Natural killer cell (primary cell): ENCODE results near the gene CNIH4. TPM values are rescaled to one million over a fixed set of nuclear protein-coding genes. Genes with fewer than 3 reads are reported as not detected.

Source experiments
- ATAC-seq, 3 donors: fragments of 150-1000 bp in 2 of 3; fragments of 200-7000 bp in 1 of 3; cut with Tn5 transposase; 1 replicate in 1 of 3; 2 replicates in 2 of 3; pipeline ENCODE4 v1.10.0; 2021; ENCODE audit warnings: mild to moderate bottlenecking in 2 of 3, moderate library complexity in 2 of 3
- DNase-seq, 2 donors: peaks; one replicate each; pipeline versions ENCODE4 v3.0.0 to v3.0.0-alpha.2; 2013 to 2021; ENCODE audit warnings: mixed read lengths in 1 of 2
- H3K27ac ChIP-seq: one replicate; pipeline ENCODE4 v1.5.1; 2013; ENCODE audit warnings: mild to moderate bottlenecking, low read length
- H3K27me3 ChIP-seq: one replicate; pipeline ENCODE4 v1.6.1; 2013; ENCODE audit warnings: low read length; ENCODE audit not compliant: control insufficient read depth, insufficient read depth
- H3K36me3 ChIP-seq: one replicate; pipeline ENCODE4 v1.6.1; 2013; ENCODE audit warnings: low read length; ENCODE audit not compliant: control insufficient read depth, insufficient read depth
- H3K4me1 ChIP-seq: one replicate; pipeline ENCODE4 v1.6.1; 2013; ENCODE audit warnings: low read length; ENCODE audit not compliant: control insufficient read depth, insufficient read depth
- H3K4me3 ChIP-seq: one replicate; pipeline ENCODE4 v1.5.1; 2013; ENCODE audit warnings: low read length
- H3K9me3 ChIP-seq: one replicate; pipeline ENCODE4 v1.6.1; 2013; ENCODE audit warnings: low read length; ENCODE audit not compliant: control insufficient read depth, insufficient read depth
- H3K27ac Mint-ChIP-seq, 2 donors: one replicate each; pipeline ENCODE4 v1.8.0; 2022; ENCODE audit warnings: mild to moderate bottlenecking in 2 of 2, mixed read lengths in 2 of 2, moderate library complexity in 1 of 2
- H3K27me3 Mint-ChIP-seq, 2 donors: one replicate each; pipeline ENCODE4 v1.8.0; 2022; ENCODE audit warnings: low read depth in 2 of 2, mixed read lengths in 2 of 2
- H3K36me3 Mint-ChIP-seq: one replicate; pipeline ENCODE4 v1.8.0; 2022; ENCODE audit warnings: mixed read lengths
- H3K4me1 Mint-ChIP-seq, 2 donors: one replicate each; pipeline ENCODE4 v1.8.0; 2022; ENCODE audit warnings: mixed read lengths in 2 of 2
- H3K4me3 Mint-ChIP-seq: one replicate; pipeline ENCODE4 v1.8.0; 2022; ENCODE audit warnings: mild to moderate bottlenecking, moderate library complexity, mixed read lengths
- H3K9me3 Mint-ChIP-seq, 2 donors: one replicate each; pipeline ENCODE4 v1.8.0; 2022; ENCODE audit warnings: mixed read lengths in 2 of 2
- WGBS: methylation state at CpG from one replicate; pipeline ENCODE4 v1.1.7; 2013; ENCODE audit warnings: missing lambda C conversion rate; ENCODE audit not compliant: insufficient coverage; 5-methylcytosine and 5-hydroxymethylcytosine counted together
- intact Hi-C: fragments of 100-400 bp; cut with micrococcal nuclease; formaldehyde crosslinking; loops from one replicate; pipeline ENCODE4 v1.14.2; 2022
- total RNA-seq, 4 donors: library from RNA; stranded (reverse); fragments of 120-200 nt in 1 of 4; gene quantifications; one replicate each; pipeline versions ENCODE4 v1.2.3 to v1.2.4, GENCODE V29; 2013 to 2022
- TF ChIP-seq, protein P1 (sequence below): fragments of 200-600 bp; IDR thresholded peaks from one replicate; pipeline ENCODE4 v1.8.0; 2022; ENCODE audit warnings: antibody characterized with exemption

Gene CNIH4
- total RNA-seq, 3 donors from 2014 or later (not counting 1 experiment from before 2014, with no cell fraction given): 20.4 to 32.4 (median 27.3) TPM

DNA sequence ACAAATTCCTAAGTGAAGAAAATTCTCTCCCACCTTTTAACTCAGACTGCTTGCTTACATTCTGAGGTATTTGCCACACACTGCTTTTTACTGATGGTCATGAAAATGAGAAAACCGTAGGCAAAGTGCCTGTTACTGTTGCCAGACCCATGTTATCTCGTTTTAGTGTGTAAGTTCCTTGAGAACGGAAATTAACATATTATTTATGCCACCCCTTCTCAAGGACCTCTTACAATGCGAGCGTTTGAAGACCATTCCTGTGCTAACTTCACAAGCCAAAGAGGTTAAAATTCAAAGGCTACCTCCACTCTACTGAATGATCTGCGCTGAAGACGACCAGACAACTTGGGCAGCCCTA is 27.2 kb upstream of the CNIH4 start:
- no peaks in the 10 kb centered on the region for H3K27me3 Mint-ChIP-seq
- peaks cover 50% of the 10 kb centered on the region in 2 donors for H3K4me1 Mint-ChIP-seq
- Histone ChIP-seq H3K4me3 (peak overlapping the region; percentile 96), H3K27me3 (no peaks in the 10 kb centered on the region), H3K9me3 (no peaks in the 10 kb centered on the region), H3K36me3 (peaks cover 7% of the 10 kb centered on the region), H3K4me1 (peaks cover 8% of the 10 kb centered on the region), H3K27ac (peak overlapping the region; percentile 93)
- ATAC-seq: no peak
- peak in 1 of 2 donors; percentile 4 for DNase-seq
- peak overlapping the region; percentile 98 for H3K4me3 Mint-ChIP-seq
- H3K27ac Mint-ChIP-seq: peak overlapping the region; percentile 99
- TF ChIP-seq, protein P1, sequence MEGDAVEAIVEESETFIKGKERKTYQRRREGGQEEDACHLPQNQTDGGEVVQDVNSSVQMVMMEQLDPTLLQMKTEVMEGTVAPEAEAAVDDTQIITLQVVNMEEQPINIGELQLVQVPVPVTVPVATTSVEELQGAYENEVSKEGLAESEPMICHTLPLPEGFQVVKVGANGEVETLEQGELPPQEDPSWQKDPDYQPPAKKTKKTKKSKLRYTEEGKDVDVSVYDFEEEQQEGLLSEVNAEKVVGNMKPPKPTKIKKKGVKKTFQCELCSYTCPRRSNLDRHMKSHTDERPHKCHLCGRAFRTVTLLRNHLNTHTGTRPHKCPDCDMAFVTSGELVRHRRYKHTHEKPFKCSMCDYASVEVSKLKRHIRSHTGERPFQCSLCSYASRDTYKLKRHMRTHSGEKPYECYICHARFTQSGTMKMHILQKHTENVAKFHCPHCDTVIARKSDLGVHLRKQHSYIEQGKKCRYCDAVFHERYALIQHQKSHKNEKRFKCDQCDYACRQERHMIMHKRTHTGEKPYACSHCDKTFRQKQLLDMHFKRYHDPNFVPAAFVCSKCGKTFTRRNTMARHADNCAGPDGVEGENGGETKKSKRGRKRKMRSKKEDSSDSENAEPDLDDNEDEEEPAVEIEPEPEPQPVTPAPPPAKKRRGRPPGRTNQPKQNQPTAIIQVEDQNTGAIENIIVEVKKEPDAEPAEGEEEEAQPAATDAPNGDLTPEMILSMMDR: no peak
- H3K9me3 Mint-ChIP-seq: no peaks in the 10 kb centered on the region
- WGBS: 0% methylated on average over 7 of the region's 7 CpGs
- intact Hi-C loops: no loop called here
- no peaks in the 10 kb centered on the region for H3K36me3 Mint-ChIP-seq

DNA sequence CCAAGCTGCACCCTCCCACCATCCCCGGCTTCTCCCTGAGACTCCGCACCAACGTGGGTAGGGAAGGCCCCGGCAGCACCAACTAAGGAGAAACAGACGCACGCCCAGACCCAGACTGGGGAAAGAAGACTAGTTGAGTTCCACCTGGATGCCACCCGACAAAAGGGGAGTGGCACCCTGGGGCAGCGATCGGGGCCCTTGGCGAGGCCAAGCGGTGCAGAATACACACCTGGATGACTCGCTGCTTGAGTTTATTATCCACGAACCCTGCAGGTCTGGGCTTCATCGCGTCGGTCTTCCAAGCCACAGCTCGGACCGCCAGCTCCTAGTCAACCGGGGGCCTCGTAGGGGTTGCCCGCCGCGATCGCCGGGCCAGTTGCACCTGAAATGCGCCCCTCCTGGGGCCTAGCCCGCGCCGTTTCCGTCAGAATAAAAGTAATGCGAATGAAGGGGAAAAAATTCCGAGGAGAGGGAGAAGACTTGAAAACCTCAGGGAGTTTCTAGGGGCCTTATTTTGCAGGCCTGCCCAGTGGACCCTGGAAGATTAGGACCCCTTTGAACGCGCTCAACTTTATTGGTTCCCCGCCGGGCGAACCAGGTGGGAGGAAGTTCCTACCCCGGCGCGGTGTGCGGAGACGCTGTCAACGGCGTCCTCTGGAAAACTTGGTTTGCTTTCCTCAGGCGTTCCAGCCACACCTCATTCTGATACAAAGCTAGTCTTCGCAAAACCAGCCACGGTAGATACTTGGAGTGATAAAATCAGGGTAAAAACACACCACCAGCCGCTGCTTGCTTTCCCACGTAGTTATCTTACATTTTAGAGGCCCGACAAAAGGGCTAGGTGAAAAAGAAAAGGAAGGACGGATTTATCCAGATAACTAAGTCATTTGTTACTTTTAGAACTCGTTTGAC is 26.6 kb upstream of the CNIH4 start, which contains the start of gene NVL:
NVL (minus strand) TSS at position 331 of the 912 bp plus-strand sequence; CDS start at position 286, 45 bp downstream.
- intact Hi-C loops: loop anchor here (1.0 to 2.0 kb wide), 2 partner anchors 26 to 129 kb away; partner anchors contain the start of gene CNIH4
- H3K36me3 ChIP-seq: peaks cover 5% of the 10 kb centered on the region
- no peaks in the 10 kb centered on the region for H3K9me3 ChIP-seq
- peak within 1 kb of the TSS; percentile 93 for H3K27ac ChIP-seq
- peak; percentile 89 to 92 (median 90) for ATAC-seq
- H3K27me3 ChIP-seq: no peaks in the 10 kb centered on the region
- H3K4me1 ChIP-seq: peaks cover 8% of the 10 kb centered on the region
- H3K4me3 ChIP-seq: peak within 1 kb of the TSS; percentile 96
- no peaks in the 10 kb centered on the region for H3K36me3 Mint-ChIP-seq
- peak; percentile 74 to 90 for DNase-seq
- TF ChIP-seq, protein P1: no peak
- H3K9me3 Mint-ChIP-seq: no peaks in the 10 kb centered on the region
- H3K4me3 Mint-ChIP-seq: peak within 1 kb of the TSS; percentile 98
- H3K27me3 Mint-ChIP-seq: no peaks in the 10 kb centered on the region
- H3K4me1 Mint-ChIP-seq: peaks cover 50% of the 10 kb centered on the region in 2 donors
- peak within 1 kb of the TSS; percentile 99 for H3K27ac Mint-ChIP-seq
- WGBS: under 1% methylated on average over 52 of the region's 52 CpGs

DNA sequence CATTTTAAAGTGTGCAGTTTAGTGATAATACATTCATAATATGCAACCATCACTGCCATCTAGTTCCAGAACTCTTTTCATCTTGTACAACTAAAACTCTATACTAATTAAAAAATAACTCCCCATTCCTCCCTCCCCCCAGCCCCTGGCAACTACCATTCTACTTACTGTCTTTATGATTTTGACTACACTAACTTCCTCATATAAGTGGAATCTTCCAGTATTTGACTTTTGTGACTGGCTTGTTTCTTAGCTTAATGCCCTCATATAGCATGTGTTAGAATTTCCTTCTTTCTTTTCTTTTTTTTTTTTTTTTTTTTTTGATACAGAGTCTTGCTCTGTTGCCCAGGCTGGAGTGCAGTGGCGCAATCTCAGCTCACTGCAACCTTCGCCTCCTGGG is 25.4 kb upstream of the CNIH4 start:
- no peak overlapping the region for H3K4me3 ChIP-seq
- Mint-ChIP-seq H3K4me3 (peak overlapping the region; percentile 98), H3K27me3 (no peaks in the 10 kb centered on the region), H3K27ac (peak overlapping the region in 1 of 2 donors; percentile 99), H3K36me3 (no peaks in the 10 kb centered on the region), H3K9me3 (no peaks in the 10 kb centered on the region), H3K4me1 (peaks cover 50% of the 10 kb centered on the region in 2 donors)
- H3K27me3 ChIP-seq: no peaks in the 10 kb centered on the region
- peaks cover 8% of the 10 kb centered on the region for H3K4me1 ChIP-seq
- peaks cover under 1% of the 10 kb centered on the region for H3K36me3 ChIP-seq
- H3K27ac ChIP-seq: no peak overlapping the region
- 100% methylated on average over 2 of the region's 2 CpGs for whole genome bisulfite sequencing
- DNase-seq: no peak
- H3K9me3 ChIP-seq: no peaks in the 10 kb centered on the region
- TF ChIP-seq, protein P1: no peak
- ATAC-seq: no peak
- intact Hi-C loops: loop anchor here (2.0 kb wide), 1 partner anchor 127 kb away; no protein-coding TSS in a partner anchor
